Gastrocnemius medialis (tissue), 4 donors: Measurements from ENCODE around the gene ESPNL.

ENCODE experiments used
- CTCF ChIP-seq, 5 experiments: fragments of 450-650 bp in 3 of 5; fragments of 200-600 bp in 2 of 5; sonication (generic) in 2 of 5; IDR thresholded peaks in 4 of 5; conservative IDR thresholded peaks in 1 of 5; 1 replicate in 4 of 5; 2 replicates in 1 of 5; pipeline ENCODE4 v1.5.1; 2016 to 2019; ENCODE audit warnings: antibody characterized with exemption in 5 of 5, mild to moderate bottlenecking in 3 of 5, moderate library complexity in 3 of 5
- POLR2A ChIP-seq, 2 donors: fragments of 450-650 bp; IDR thresholded peaks; one replicate each; pipeline ENCODE4 v1.6.1; 2017; ENCODE audit warnings: antibody characterized with exemption in 2 of 2, mild to moderate bottlenecking in 2 of 2, moderate library complexity in 2 of 2

DNA sequence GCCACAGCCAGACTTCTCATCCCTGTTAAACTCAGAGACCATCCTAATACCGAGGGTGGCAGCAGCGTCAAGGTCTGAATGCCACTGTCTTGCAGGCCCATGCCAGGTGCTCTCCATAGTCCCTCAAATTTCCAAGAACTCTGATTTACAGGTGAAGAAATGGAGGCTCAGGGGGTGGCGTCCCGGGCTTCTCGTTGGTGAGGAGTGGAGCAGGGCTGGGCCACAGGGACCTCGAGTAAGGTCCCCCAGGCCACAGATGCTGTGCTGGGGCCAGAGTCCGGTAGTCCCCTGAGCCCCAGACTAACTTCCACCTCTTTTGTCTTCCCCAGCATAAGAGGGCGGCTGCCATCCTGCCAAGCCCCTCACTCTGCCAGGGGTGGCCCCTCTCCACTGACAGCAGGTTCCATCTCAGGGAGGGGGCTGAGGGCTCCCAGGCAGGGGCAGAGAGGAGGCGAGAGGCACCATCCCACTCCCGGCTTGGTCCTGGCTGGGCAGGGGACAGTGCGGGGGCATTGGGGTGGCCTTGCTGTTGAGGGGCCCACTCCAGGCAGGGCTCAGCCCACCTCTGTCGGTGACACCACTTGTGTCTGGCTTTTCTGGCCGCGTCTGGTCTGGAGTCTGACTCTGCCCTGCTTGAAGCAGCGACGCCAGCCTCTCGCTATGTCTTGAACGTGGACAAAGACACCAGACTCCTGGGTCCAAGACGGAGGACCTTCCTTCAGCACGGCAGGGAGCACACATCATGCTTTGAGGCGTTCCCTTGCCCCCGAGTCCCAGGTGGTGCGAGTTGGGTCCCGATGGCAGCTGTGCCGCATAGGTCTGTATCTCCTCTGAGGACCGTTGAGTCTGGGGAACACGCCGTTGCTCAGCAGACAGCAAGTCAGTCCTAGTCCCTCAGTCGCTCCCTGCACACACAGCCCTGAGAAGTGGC is 22.4 kb downstream of the ESPNL start:
- TF ChIP-seq CTCF (IDR thresholded peaks at IDR 0.05 in 4 of 5, conservative IDR thresholded peaks at IDR 0.05 in 1 of 5) (no peak), POLR2A (IDR thresholded peaks at IDR 0.05) (no peak)
